Uterus (tissue), 2 donors: ENCODE measurements around the gene SLC44A3.
"Not testable (repeated sequence)": the region's sequence is repeated elsewhere in the genome, so short reads cannot be mapped to it uniquely, and the experiment has no call there.

ENCODE experiments used
- POLR2A ChIP-seq, 2 donors: fragments of 450-650 bp; IDR thresholded peaks; one replicate each; pipeline ENCODE4 v1.6.1; 2016; ENCODE audit warnings: antibody characterized with exemption in 2 of 2, mild to moderate bottlenecking in 1 of 2, moderate library complexity in 1 of 2
- TF ChIP-seq, protein P1 (sequence below), 4 experiments: fragments of 200-600 bp in 2 of 4; fragments of 450-650 bp in 2 of 4; sonication (generic) in 2 of 4; IDR thresholded peaks; one replicate each; pipeline ENCODE4 v1.5.1; 2016 to 2019; ENCODE audit warnings: antibody characterized with exemption in 4 of 4, mild to moderate bottlenecking in 2 of 4, moderate library complexity in 1 of 4

- TF ChIP-seq, protein P1, sequence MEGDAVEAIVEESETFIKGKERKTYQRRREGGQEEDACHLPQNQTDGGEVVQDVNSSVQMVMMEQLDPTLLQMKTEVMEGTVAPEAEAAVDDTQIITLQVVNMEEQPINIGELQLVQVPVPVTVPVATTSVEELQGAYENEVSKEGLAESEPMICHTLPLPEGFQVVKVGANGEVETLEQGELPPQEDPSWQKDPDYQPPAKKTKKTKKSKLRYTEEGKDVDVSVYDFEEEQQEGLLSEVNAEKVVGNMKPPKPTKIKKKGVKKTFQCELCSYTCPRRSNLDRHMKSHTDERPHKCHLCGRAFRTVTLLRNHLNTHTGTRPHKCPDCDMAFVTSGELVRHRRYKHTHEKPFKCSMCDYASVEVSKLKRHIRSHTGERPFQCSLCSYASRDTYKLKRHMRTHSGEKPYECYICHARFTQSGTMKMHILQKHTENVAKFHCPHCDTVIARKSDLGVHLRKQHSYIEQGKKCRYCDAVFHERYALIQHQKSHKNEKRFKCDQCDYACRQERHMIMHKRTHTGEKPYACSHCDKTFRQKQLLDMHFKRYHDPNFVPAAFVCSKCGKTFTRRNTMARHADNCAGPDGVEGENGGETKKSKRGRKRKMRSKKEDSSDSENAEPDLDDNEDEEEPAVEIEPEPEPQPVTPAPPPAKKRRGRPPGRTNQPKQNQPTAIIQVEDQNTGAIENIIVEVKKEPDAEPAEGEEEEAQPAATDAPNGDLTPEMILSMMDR (IDR thresholded peaks at IDR 0.05): not testable (repeated sequence)
- TF ChIP-seq POLR2A (IDR thresholded peaks at IDR 0.05): not testable (repeated sequence)
Observed at GRCh38 chr1:94840381-94840780, 20.2 kb downstream of the SLC44A3 start.
